Right atrium auricular region (tissue), 2 donors: ENCODE results near the gene TEX101. TPM values are rescaled to one million over a fixed set of nuclear protein-coding genes. Genes with fewer than 3 reads are reported as not detected.
"Not testable (repeated sequence)": the region's sequence is repeated elsewhere in the genome, so short reads cannot be mapped to it uniquely, and the experiment has no call there.

Experiments
- DNase-seq: peaks from one replicate; pipeline ENCODE4 v3.0.0-alpha.2; 2019; ENCODE audit warnings: low spot score
- H3K27ac ChIP-seq, 2 donors: fragments of 200-600 bp; sonication (generic); 1 replicate in 1 of 2; 2 replicates in 1 of 2; pipeline ENCODE4 v1.5.1; 2016 to 2019
- H3K27me3 ChIP-seq, 2 donors: fragments of 200-600 bp; sonication (generic); one replicate each; pipeline versions ENCODE4 v1.5.1 to v1.6.0; 2017 to 2019
- H3K36me3 ChIP-seq: fragments of 200-600 bp; sonication (generic); one replicate; pipeline ENCODE4 v1.5.1; 2016
- H3K4me1 ChIP-seq, 2 donors: fragments of 200-600 bp; sonication (generic); one replicate each; pipeline versions ENCODE4 v1.5.1 to v1.6.0; 2017 to 2019
- H3K4me3 ChIP-seq, 2 donors: fragments of 200-600 bp; sonication (generic); 1 replicate in 1 of 2; 2 replicates in 1 of 2; pipeline ENCODE4 v1.5.1; 2017 to 2019; ENCODE audit warnings: mild to moderate bottlenecking in 1 of 2, moderate library complexity in 1 of 2
- H3K9me3 ChIP-seq, 2 donors: fragments of 200-600 bp; sonication (generic); one replicate each; pipeline ENCODE4 v1.5.1; 2019
- CTCF ChIP-seq, 2 donors: fragments of 200-600 bp; sonication (generic); IDR thresholded peaks; one replicate each; pipeline ENCODE4 v1.5.1; 2019; ENCODE audit warnings: antibody characterized with exemption in 2 of 2
- total RNA-seq, 2 donors: library from RNA; depleted of rRNA; stranded (reverse); fragments of >200 nt; gene quantifications; one replicate each; pipeline ENCODE4 v1.1.0, GENCODE V29; 2016

Gene TEX101
- total RNA-seq, 2 donors from 2014 or later, result not detected

- H3K9me3 ChIP-seq, result no peaks in the 10 kb centered on the region
- H3K4me3 ChIP-seq, result no peak overlapping the region
- H3K4me1 ChIP-seq, result peaks cover 0 to 6% of the 10 kb centered on the region in 2 donors
- no peaks in the 10 kb centered on the region for H3K27me3 ChIP-seq
- no peak for DNase-seq
- H3K27ac ChIP-seq, result no peak overlapping the region
- no peak for TF ChIP-seq CTCF (IDR thresholded peaks at IDR 0.05)
- H3K36me3 ChIP-seq, result no peaks in the 10 kb centered on the region
Measured at GRCh38 chr19:43433689-43434088, 19.0 kb downstream of the TEX101 start.

- Histone ChIP-seq H3K4me3 (no peak overlapping the region), H3K27ac (no peak overlapping the region), H3K27me3 (no peaks in the 10 kb centered on the region), H3K36me3 (no peaks in the 10 kb centered on the region), H3K4me1 (peaks cover 0 to 13% of the 10 kb centered on the region in 2 donors), H3K9me3 (no peaks in the 10 kb centered on the region)
- no peak for DNase-seq
- TF ChIP-seq CTCF (IDR thresholded peaks at IDR 0.05), result no peak
Measured at GRCh38 chr19:43435775-43436174, 21.1 kb downstream of the TEX101 start.

- peaks cover 0 to 13% of the 10 kb centered on the region in 2 donors for H3K4me1 ChIP-seq
- not testable (repeated sequence) for H3K36me3 ChIP-seq, H3K4me3 ChIP-seq, H3K27me3 ChIP-seq, DNase-seq, H3K9me3 ChIP-seq, H3K27ac ChIP-seq
Measured at GRCh38 chr19:43437284-43437683, 22.6 kb downstream of the TEX101 start.

GRCh38 chr19:43437712-43438111, 23.0 kb downstream of the TEX101 start:
- Histone ChIP-seq H3K4me3 (no peak overlapping the region), H3K27me3 (no peaks in the 10 kb centered on the region), H3K9me3 (no peaks in the 10 kb centered on the region), H3K4me1 (peaks cover 0 to 13% of the 10 kb centered on the region in 2 donors), H3K27ac (no peak overlapping the region), H3K36me3 (no peaks in the 10 kb centered on the region)
- TF ChIP-seq CTCF (IDR thresholded peaks at IDR 0.05), result no peak
- no peak for DNase-seq

- Histone ChIP-seq H3K9me3 (no peaks in the 10 kb centered on the region), H3K4me3 (no peak overlapping the region), H3K36me3 (no peaks in the 10 kb centered on the region), H3K27me3 (no peaks in the 10 kb centered on the region), H3K4me1 (peaks cover 0 to 13% of the 10 kb centered on the region in 2 donors), H3K27ac (peak overlapping the region; percentile 3 to 62)
- no peak for TF ChIP-seq CTCF (IDR thresholded peaks at IDR 0.05)
- DNase-seq, result peak; percentile 65
Measured at GRCh38 chr19:43438291-43439031, 23.8 kb downstream of the TEX101 start.

GRCh38 chr19:43439032-43439708, 24.5 kb downstream of the TEX101 start:
- no peak for TF ChIP-seq CTCF (IDR thresholded peaks at IDR 0.05)
- Histone ChIP-seq H3K27me3 (no peaks in the 10 kb centered on the region), H3K27ac (peak overlapping the region; percentile 3 to 62), H3K4me1 (peaks cover 0 to 13% of the 10 kb centered on the region in 2 donors), H3K9me3 (no peaks in the 10 kb centered on the region), H3K4me3 (no peak overlapping the region), H3K36me3 (no peaks in the 10 kb centered on the region)
- DNase-seq, result no peak
